ENCODE measurements around the gene CAMKK1. TPM values are rescaled to one million over a fixed set of nuclear protein-coding genes. Genes with fewer than 3 reads are reported as not detected.

CAMKK1 gene
- total RNA-seq, 1 donor from 2014 or later = 3.8 TPM

GRCh38 chr17:3921502-3922319, 28.9 kb upstream of the CAMKK1 start:
- Mint-ChIP-seq H3K27me3 (ENCODE audit: low read depth, unreplicated experiment) (peaks cover 23% of the 10 kb centered on the region), H3K27ac (ENCODE audit: unreplicated experiment) (no peak overlapping the region), H3K4me1 (ENCODE audit: low read depth, unreplicated experiment) (peaks cover under 1% of the 10 kb centered on the region), H3K36me3 (ENCODE audit: low read depth, unreplicated experiment) (no peaks in the 10 kb centered on the region), H3K9me3 (ENCODE audit: unreplicated experiment) (no peaks in the 10 kb centered on the region), H3K4me3 (ENCODE audit: unreplicated experiment) (no peak overlapping the region)
- FAIRE-seq (no peak), DNase-seq (ENCODE audit: low read depth) (peak; percentile 29)
- TF ChIP-seq EZH2 (IDR thresholded peaks at IDR 0.05; ENCODE audit: insufficient read depth, low read length) (no peak), CTCF (IDR thresholded peaks at IDR 0.05; ENCODE audit: insufficient read depth, low read depth, low read length) (no peak)
- Histone ChIP-seq H3K4me3 (ENCODE audit: insufficient read depth, low read depth, low read length) (no peak overlapping the region), H4K20me1 (ENCODE audit: insufficient read depth, low read length) (no peaks in the 10 kb centered on the region), H3K9ac (ENCODE audit: low read length) (no peak overlapping the region), H3K27ac (ENCODE audit: low read depth, low read length) (no peak overlapping the region), H3K36me3 (ENCODE audit: insufficient read depth, low read length) (no peaks in the 10 kb centered on the region), H2AFZ (ENCODE audit: low read depth, low read length) (no peak overlapping the region), H3K4me1 (ENCODE audit: insufficient read depth, low read length) (peaks cover 2% of the 10 kb centered on the region), H3K4me2 (ENCODE audit: low read length) (no peak overlapping the region), H3K9me3 (ENCODE audit: insufficient read depth, low read depth, low read length) (no peaks in the 10 kb centered on the region), H3K79me2 (ENCODE audit: insufficient read depth, low read length) (no peaks in the 10 kb centered on the region), H3K27me3 (ENCODE audit: insufficient read depth, low read length) (peaks cover 3% of the 10 kb centered on the region)

GRCh38 chr17:3921006-3921405, 28.2 kb upstream of the CAMKK1 start:
- TF ChIP-seq CTCF (IDR thresholded peaks at IDR 0.05; ENCODE audit: insufficient read depth, low read depth, low read length) = no peak
- no peak for TF ChIP-seq EZH2 (IDR thresholded peaks at IDR 0.05; ENCODE audit: insufficient read depth, low read length)
- H3K4me3 Mint-ChIP-seq (ENCODE audit: unreplicated experiment) = no peak overlapping the region
- no peaks in the 10 kb centered on the region for H3K79me2 ChIP-seq (ENCODE audit: insufficient read depth, low read length)
- no peak overlapping the region for H3K4me3 ChIP-seq (ENCODE audit: insufficient read depth, low read depth, low read length)
- no peaks in the 10 kb centered on the region for H3K9me3 ChIP-seq (ENCODE audit: insufficient read depth, low read depth, low read length)
- H3K27ac Mint-ChIP-seq (ENCODE audit: unreplicated experiment) = no peak overlapping the region
- peaks cover 23% of the 10 kb centered on the region for H3K27me3 Mint-ChIP-seq (ENCODE audit: low read depth, unreplicated experiment)
- H3K9ac ChIP-seq (ENCODE audit: low read length) = no peak overlapping the region
- H3K36me3 Mint-ChIP-seq (ENCODE audit: low read depth, unreplicated experiment) = no peaks in the 10 kb centered on the region
- H3K4me1 Mint-ChIP-seq (ENCODE audit: low read depth, unreplicated experiment) = no peaks in the 10 kb centered on the region
- no peaks in the 10 kb centered on the region for H4K20me1 ChIP-seq (ENCODE audit: insufficient read depth, low read length)
- no peak for FAIRE-seq
- no peak overlapping the region for H3K27ac ChIP-seq (ENCODE audit: low read depth, low read length)
- H3K4me2 ChIP-seq (ENCODE audit: low read length) = no peak overlapping the region
- no peaks in the 10 kb centered on the region for H3K36me3 ChIP-seq (ENCODE audit: insufficient read depth, low read length)
- DNase-seq (ENCODE audit: low read depth) = no peak
- H3K27me3 ChIP-seq (ENCODE audit: insufficient read depth, low read length) = peaks cover 3% of the 10 kb centered on the region
- H3K9me3 Mint-ChIP-seq (ENCODE audit: unreplicated experiment) = no peaks in the 10 kb centered on the region
- H3K4me1 ChIP-seq (ENCODE audit: insufficient read depth, low read length) = peaks cover 2% of the 10 kb centered on the region
- H2AFZ ChIP-seq (ENCODE audit: low read depth, low read length) = no peak overlapping the region

GRCh38 chr17:3919123-3919624, 26.3 kb upstream of the CAMKK1 start:
- no peaks in the 10 kb centered on the region for H3K9me3 Mint-ChIP-seq (ENCODE audit: unreplicated experiment)
- no peak overlapping the region for H3K4me3 Mint-ChIP-seq (ENCODE audit: unreplicated experiment)
- H3K9me3 ChIP-seq (ENCODE audit: insufficient read depth, low read depth, low read length) = no peaks in the 10 kb centered on the region
- TF ChIP-seq EZH2 (IDR thresholded peaks at IDR 0.05; ENCODE audit: insufficient read depth, low read length) = no peak
- no peak for TF ChIP-seq CTCF (IDR thresholded peaks at IDR 0.05; ENCODE audit: insufficient read depth, low read depth, low read length)
- H3K27me3 Mint-ChIP-seq (ENCODE audit: low read depth, unreplicated experiment) = peaks cover 24% of the 10 kb centered on the region
- no peaks in the 10 kb centered on the region for H3K36me3 Mint-ChIP-seq (ENCODE audit: low read depth, unreplicated experiment)
- no peaks in the 10 kb centered on the region for H3K36me3 ChIP-seq (ENCODE audit: insufficient read depth, low read length)
- no peaks in the 10 kb centered on the region for H3K79me2 ChIP-seq (ENCODE audit: insufficient read depth, low read length)
- no peaks in the 10 kb centered on the region for H3K27me3 ChIP-seq (ENCODE audit: insufficient read depth, low read length)
- no peak overlapping the region for H3K4me2 ChIP-seq (ENCODE audit: low read length)
- DNase-seq (ENCODE audit: low read depth) (no peak), FAIRE-seq (no peak)
- H3K27ac ChIP-seq (ENCODE audit: low read depth, low read length) = no peak overlapping the region
- no peak overlapping the region for H3K9ac ChIP-seq (ENCODE audit: low read length)
- H3K27ac Mint-ChIP-seq (ENCODE audit: unreplicated experiment) = no peak overlapping the region
- no peaks in the 10 kb centered on the region for H3K4me1 Mint-ChIP-seq (ENCODE audit: low read depth, unreplicated experiment)
- H2AFZ ChIP-seq (ENCODE audit: low read depth, low read length) = no peak overlapping the region
- H3K4me1 ChIP-seq (ENCODE audit: insufficient read depth, low read length) = peaks cover 2% of the 10 kb centered on the region
- H3K4me3 ChIP-seq (ENCODE audit: insufficient read depth, low read depth, low read length) = no peak overlapping the region
- H4K20me1 ChIP-seq (ENCODE audit: insufficient read depth, low read length) = no peaks in the 10 kb centered on the region

All from astrocyte (in vitro differentiated cells and primary cell).